ENCODE measurements around the gene OLFML2B. TPM values are rescaled to one million over a fixed set of nuclear protein-coding genes. Genes with fewer than 3 reads are reported as not detected.

The OLFML2B gene
- total RNA-seq, 1 donor from 2014 or later, result 0.85 TPM

DNA sequence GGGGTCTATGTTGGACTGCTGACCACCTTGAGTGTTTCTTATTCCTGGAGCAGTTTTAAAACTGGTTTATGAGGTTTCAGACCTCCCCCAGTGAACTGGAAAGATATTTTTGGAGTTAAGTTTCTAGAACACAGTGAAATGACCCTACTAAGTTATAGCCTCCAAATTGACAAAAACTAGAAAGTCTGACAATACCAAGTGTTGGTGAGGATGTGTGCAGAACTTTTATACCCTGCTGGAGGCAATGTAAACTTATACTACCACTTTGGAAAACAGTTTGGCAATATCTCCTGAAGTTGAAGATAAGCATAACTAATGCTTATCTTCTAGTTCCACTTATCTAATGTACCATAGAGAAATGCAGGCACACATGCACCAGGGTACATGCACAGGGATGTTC is 10.4 kb downstream of the OLFML2B start:
- H3K27ac Mint-ChIP-seq (ENCODE audit: unreplicated experiment), result no peak overlapping the region
- no peaks in the 10 kb centered on the region for H3K36me3 Mint-ChIP-seq (ENCODE audit: low read depth, unreplicated experiment)
- no peaks in the 10 kb centered on the region for H3K9me3 Mint-ChIP-seq (ENCODE audit: unreplicated experiment)
- DNase-seq (ENCODE audit: low spot score), result no peak
- H3K4me3 Mint-ChIP-seq (ENCODE audit: unreplicated experiment), result no peak overlapping the region
- TF ChIP-seq, protein P1, sequence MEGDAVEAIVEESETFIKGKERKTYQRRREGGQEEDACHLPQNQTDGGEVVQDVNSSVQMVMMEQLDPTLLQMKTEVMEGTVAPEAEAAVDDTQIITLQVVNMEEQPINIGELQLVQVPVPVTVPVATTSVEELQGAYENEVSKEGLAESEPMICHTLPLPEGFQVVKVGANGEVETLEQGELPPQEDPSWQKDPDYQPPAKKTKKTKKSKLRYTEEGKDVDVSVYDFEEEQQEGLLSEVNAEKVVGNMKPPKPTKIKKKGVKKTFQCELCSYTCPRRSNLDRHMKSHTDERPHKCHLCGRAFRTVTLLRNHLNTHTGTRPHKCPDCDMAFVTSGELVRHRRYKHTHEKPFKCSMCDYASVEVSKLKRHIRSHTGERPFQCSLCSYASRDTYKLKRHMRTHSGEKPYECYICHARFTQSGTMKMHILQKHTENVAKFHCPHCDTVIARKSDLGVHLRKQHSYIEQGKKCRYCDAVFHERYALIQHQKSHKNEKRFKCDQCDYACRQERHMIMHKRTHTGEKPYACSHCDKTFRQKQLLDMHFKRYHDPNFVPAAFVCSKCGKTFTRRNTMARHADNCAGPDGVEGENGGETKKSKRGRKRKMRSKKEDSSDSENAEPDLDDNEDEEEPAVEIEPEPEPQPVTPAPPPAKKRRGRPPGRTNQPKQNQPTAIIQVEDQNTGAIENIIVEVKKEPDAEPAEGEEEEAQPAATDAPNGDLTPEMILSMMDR (IDR thresholded peaks at IDR 0.05; ENCODE audit: unreplicated experiment), result no peak
- no peaks in the 10 kb centered on the region for H3K4me1 Mint-ChIP-seq (ENCODE audit: unreplicated experiment)
- peaks cover 5% of the 10 kb centered on the region for H3K27me3 Mint-ChIP-seq (ENCODE audit: unreplicated experiment)

GRCh38 chr1:162011337-162012012 is 12.2 kb downstream of the OLFML2B start:
- Mint-ChIP-seq H3K4me1 (ENCODE audit: unreplicated experiment) (peaks cover 11% of the 10 kb centered on the region), H3K36me3 (ENCODE audit: low read depth, unreplicated experiment) (no peaks in the 10 kb centered on the region), H3K4me3 (ENCODE audit: unreplicated experiment) (no peak overlapping the region), H3K9me3 (ENCODE audit: unreplicated experiment) (no peaks in the 10 kb centered on the region), H3K27me3 (ENCODE audit: unreplicated experiment) (peaks cover 15% of the 10 kb centered on the region), H3K27ac (ENCODE audit: unreplicated experiment) (no peak overlapping the region)
- DNase-seq (ENCODE audit: low spot score), result no peak
- TF ChIP-seq, protein P1 (IDR thresholded peaks at IDR 0.05; ENCODE audit: unreplicated experiment), result no peak

DNA sequence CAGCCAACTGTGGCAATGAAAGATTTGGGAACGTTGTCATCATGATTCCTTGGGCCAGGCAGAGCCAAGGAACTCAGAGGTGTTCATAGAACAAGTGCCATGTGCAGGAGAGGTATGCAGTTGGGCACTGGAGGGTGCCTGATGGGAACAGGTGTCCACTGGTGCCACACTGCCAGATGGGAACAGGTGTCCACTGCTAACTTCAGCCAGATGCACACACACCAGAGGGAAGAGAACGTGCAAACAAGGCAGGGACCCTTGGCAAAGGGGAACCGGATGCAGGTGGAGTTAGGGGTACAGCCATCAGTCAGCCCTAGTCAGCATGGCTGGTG is 13.5 kb downstream of the OLFML2B start:
- no peak overlapping the region for H3K27ac Mint-ChIP-seq (ENCODE audit: unreplicated experiment)
- H3K27me3 Mint-ChIP-seq (ENCODE audit: unreplicated experiment), result peaks cover 16% of the 10 kb centered on the region
- no peaks in the 10 kb centered on the region for H3K9me3 Mint-ChIP-seq (ENCODE audit: unreplicated experiment)
- H3K36me3 Mint-ChIP-seq (ENCODE audit: low read depth, unreplicated experiment), result no peaks in the 10 kb centered on the region
- H3K4me3 Mint-ChIP-seq (ENCODE audit: unreplicated experiment), result no peak overlapping the region
- H3K4me1 Mint-ChIP-seq (ENCODE audit: unreplicated experiment), result peaks cover 13% of the 10 kb centered on the region
- DNase-seq (ENCODE audit: low spot score), result no peak
- TF ChIP-seq, protein P1 (IDR thresholded peaks at IDR 0.05; ENCODE audit: unreplicated experiment), result no peak

DNA sequence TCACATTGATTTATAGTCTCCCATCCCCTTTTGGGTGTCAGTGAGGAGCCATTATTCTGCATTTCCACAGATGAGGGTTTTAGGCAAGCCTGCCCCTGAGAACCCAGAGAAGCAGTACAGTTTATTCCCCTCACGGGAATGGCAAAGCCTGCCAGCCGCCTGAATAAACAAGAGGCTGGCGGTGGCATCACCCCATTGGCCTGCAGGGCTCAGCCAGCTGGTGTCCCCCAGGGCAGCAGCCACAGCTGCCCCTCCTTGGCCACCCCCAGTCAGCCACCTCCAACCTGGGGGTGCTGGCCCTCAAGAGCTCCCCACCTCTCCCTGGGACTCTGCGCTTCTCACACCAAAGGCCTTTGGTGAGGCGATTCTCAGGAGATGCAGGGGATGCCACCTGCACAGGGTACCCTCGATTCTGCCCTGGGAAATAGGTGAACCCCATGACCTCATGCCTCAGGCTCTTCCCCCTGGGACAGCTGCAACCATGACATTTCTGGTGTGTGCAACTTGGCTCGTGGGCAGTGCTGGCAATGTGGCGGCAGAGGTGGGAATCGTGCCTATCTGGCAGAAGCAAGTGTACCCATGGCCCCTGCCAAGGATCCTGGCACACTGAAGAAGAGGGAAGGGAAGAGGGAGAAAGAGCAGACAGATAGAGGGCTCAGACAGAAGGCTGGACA is 14.0 kb downstream of the OLFML2B start:
- H3K36me3 Mint-ChIP-seq (ENCODE audit: low read depth, unreplicated experiment), result no peaks in the 10 kb centered on the region

DNA sequence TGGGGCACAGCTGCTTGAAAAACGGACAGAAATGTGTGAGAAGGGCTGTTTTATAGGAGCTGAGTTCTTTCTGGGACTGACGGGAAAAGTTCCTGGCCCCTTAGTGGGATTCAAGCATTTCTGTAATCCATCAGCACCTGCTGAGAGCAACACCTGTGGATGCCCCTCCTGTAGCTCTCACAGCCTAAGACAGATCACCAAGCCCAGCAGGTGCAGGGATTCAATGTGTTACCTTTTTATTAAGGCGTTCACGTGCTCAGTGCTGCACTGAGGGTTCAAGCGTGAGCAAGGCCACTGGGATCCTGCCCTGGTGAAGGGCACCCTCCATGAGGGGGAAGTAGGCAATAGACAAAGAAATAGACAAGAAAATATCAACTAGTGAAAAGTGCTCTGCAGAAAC is 14.9 kb downstream of the OLFML2B start:
- no peak for DNase-seq (ENCODE audit: low spot score)
- TF ChIP-seq, protein P1 (IDR thresholded peaks at IDR 0.05; ENCODE audit: unreplicated experiment), result no peak
- H3K27me3 Mint-ChIP-seq (ENCODE audit: unreplicated experiment), result peaks cover 16% of the 10 kb centered on the region
- H3K4me3 Mint-ChIP-seq (ENCODE audit: unreplicated experiment), result no peak overlapping the region
- H3K27ac Mint-ChIP-seq (ENCODE audit: unreplicated experiment), result no peak overlapping the region
- no peaks in the 10 kb centered on the region for H3K9me3 Mint-ChIP-seq (ENCODE audit: unreplicated experiment)
- H3K36me3 Mint-ChIP-seq (ENCODE audit: low read depth, unreplicated experiment), result no peaks in the 10 kb centered on the region
- peaks cover 17% of the 10 kb centered on the region for H3K4me1 Mint-ChIP-seq (ENCODE audit: unreplicated experiment)

More for the DNA sequence above, 14.0 kb downstream of the OLFML2B start:
- Mint-ChIP-seq H3K27ac (ENCODE audit: unreplicated experiment) (no peak overlapping the region), H3K4me1 (ENCODE audit: unreplicated experiment) (peaks cover 16% of the 10 kb centered on the region), H3K27me3 (ENCODE audit: unreplicated experiment) (peaks cover 16% of the 10 kb centered on the region), H3K9me3 (ENCODE audit: unreplicated experiment) (no peaks in the 10 kb centered on the region), H3K4me3 (ENCODE audit: unreplicated experiment) (no peak overlapping the region)
- TF ChIP-seq, protein P1 (IDR thresholded peaks at IDR 0.05; ENCODE audit: unreplicated experiment), result no peak
- no peak for DNase-seq (ENCODE audit: low spot score)

Measured in endothelial cell (in vitro differentiated cells).